Measurements from ENCODE around the gene ZNF335.
A peak's percentile ranks its signal among the peaks of the same experiment; 100 is the strongest.
"Not testable (repeated sequence)": the region's sequence is repeated elsewhere in the genome, so short reads cannot be mapped to it uniquely, and the experiment has no call there.

Gene ZNF335

DNA sequence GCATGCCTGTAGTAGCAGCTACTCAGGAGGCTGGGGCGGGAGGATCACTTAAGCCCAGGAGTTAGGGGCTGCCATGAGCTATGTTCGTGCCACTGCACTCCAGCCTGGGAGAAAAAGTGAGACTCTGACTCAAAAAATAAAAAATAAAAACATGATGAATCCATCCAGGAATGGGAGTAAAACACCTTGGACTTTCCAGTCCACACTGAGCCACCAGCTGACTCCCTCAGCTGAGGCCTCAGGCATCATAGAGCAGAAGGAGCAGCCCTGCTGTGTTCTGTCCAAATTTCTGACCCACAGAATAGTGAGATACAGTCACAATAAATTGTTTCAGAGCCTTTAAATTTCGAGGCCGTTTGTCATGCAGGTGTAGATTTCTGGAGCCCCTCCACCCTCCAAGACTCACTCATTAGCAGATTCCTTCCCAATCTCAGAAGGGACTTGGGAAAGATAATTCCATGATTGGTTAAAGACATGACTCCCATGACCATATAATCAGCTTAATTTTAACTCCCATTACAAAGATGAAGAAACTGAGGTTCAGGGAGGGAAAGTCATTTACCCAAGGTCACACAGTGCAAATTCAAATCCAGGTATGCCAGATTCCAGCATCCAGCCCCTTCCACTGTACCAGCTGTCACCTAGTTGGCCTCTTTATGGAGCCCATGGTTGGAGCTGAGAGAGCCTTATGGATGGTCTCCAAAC lies 27.7 kb upstream of the ZNF335 start:
- Mint-ChIP-seq H3K27ac (no peak overlapping the region), H3K27me3 (ENCODE audit: low read depth, poor library complexity) (peaks cover 28% of the 10 kb centered on the region), H3K4me1 (peaks cover 47% of the 10 kb centered on the region), H3K9me3 (no peaks in the 10 kb centered on the region), H3K4me3 (no peak overlapping the region), H3K36me3 (ENCODE audit: low read depth) (no peaks in the 10 kb centered on the region)
- TF ChIP-seq, protein P1, sequence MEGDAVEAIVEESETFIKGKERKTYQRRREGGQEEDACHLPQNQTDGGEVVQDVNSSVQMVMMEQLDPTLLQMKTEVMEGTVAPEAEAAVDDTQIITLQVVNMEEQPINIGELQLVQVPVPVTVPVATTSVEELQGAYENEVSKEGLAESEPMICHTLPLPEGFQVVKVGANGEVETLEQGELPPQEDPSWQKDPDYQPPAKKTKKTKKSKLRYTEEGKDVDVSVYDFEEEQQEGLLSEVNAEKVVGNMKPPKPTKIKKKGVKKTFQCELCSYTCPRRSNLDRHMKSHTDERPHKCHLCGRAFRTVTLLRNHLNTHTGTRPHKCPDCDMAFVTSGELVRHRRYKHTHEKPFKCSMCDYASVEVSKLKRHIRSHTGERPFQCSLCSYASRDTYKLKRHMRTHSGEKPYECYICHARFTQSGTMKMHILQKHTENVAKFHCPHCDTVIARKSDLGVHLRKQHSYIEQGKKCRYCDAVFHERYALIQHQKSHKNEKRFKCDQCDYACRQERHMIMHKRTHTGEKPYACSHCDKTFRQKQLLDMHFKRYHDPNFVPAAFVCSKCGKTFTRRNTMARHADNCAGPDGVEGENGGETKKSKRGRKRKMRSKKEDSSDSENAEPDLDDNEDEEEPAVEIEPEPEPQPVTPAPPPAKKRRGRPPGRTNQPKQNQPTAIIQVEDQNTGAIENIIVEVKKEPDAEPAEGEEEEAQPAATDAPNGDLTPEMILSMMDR (IDR thresholded peaks at IDR 0.05): no peak
- DNase-seq: no peak

DNA sequence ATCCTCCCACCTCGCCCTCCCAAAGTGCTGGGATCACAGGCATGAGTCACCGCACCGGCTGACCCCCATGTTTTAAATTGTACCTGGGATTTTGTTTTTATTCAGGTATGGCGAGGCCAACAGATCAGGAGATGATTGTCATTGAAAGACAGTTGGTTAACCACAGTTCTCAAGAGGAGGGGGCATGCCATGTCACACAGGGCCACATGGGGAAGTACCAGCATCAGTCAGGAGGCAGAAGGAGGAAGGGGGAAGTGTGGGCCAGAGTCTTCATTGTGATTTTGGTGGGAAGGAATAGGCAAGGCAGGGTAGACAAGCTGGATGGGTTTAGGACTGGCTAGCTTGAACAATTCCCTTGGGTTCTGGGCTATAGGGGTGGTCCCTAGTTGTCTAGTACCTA lies 26.8 kb upstream of the ZNF335 start:
- Mint-ChIP-seq H3K27ac (no peak overlapping the region), H3K9me3 (no peaks in the 10 kb centered on the region), H3K27me3 (ENCODE audit: low read depth, poor library complexity) (peaks cover 23% of the 10 kb centered on the region), H3K36me3 (ENCODE audit: low read depth) (no peaks in the 10 kb centered on the region), H3K4me1 (peaks cover 40% of the 10 kb centered on the region), H3K4me3 (no peak overlapping the region)
- TF ChIP-seq, protein P1 (IDR thresholded peaks at IDR 0.05): no peak
- DNase-seq: no peak

- peaks cover 42% of the 10 kb centered on the region for H3K4me1 Mint-ChIP-seq
- no peak overlapping the region for H3K4me3 Mint-ChIP-seq
- H3K27ac Mint-ChIP-seq: no peak overlapping the region
- H3K9me3 Mint-ChIP-seq: no peaks in the 10 kb centered on the region
- H3K27me3 Mint-ChIP-seq (ENCODE audit: low read depth, poor library complexity): peaks cover 23% of the 10 kb centered on the region
- H3K36me3 Mint-ChIP-seq (ENCODE audit: low read depth): no peaks in the 10 kb centered on the region
- DNase-seq: no peak
- TF ChIP-seq, protein P1 (IDR thresholded peaks at IDR 0.05): no peak
These were observed 26.3 kb upstream of the ZNF335 start for GRCh38 chr20:45998337-45998736.

DNA sequence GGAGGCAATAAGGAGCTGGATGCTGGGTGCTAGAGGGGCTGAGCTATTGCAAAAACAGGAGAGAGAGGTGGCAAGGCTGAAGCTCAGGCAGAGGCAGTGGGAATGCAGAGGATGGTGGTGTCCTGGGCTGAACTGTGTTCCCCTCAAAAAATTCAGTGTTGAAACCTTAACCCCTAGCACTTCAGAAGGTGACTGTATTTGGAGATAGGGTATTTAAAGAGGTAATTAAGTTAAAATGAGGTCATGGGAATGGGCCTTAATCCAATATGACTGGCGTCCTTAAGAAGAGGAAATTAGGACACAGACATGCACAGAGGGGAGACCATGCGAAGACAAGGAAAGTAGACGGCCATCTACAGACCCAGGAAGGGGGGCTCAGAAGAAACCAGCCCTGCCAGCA lies 25.2 kb upstream of the ZNF335 start:
- Mint-ChIP-seq H3K27ac (peak overlapping the region; percentile 28), H3K4me3 (no peak overlapping the region), H3K4me1 (peaks cover 38% of the 10 kb centered on the region), H3K27me3 (ENCODE audit: low read depth, poor library complexity) (peaks cover 23% of the 10 kb centered on the region), H3K9me3 (no peaks in the 10 kb centered on the region), H3K36me3 (ENCODE audit: low read depth) (no peaks in the 10 kb centered on the region)
- no peak for DNase-seq
- TF ChIP-seq, protein P1 (IDR thresholded peaks at IDR 0.05): no peak

- peaks cover 23% of the 10 kb centered on the region for H3K27me3 Mint-ChIP-seq (ENCODE audit: low read depth, poor library complexity)
These were observed 23.6 kb upstream of the ZNF335 start for GRCh38 chr20:45995495-45996097.

GRCh38 chr20:45994761-45995493 lies 22.9 kb upstream of the ZNF335 start:
- no peak overlapping the region for H3K4me3 Mint-ChIP-seq
- TF ChIP-seq, protein P1 (IDR thresholded peaks at IDR 0.05): no peak

More at GRCh38 chr20:45995495-45996097, 23.6 kb upstream of the ZNF335 start:
- H3K36me3 Mint-ChIP-seq (ENCODE audit: low read depth); H3K27ac Mint-ChIP-seq; H3K4me3 Mint-ChIP-seq; H3K9me3 Mint-ChIP-seq; DNase-seq: not testable (repeated sequence)
- peaks cover 32% of the 10 kb centered on the region for H3K4me1 Mint-ChIP-seq

More at GRCh38 chr20:45994761-45995493, 22.9 kb upstream of the ZNF335 start:
- no peak for DNase-seq
- Mint-ChIP-seq H3K36me3 (ENCODE audit: low read depth) (no peaks in the 10 kb centered on the region), H3K27ac (no peak overlapping the region), H3K27me3 (ENCODE audit: low read depth, poor library complexity) (peaks cover 23% of the 10 kb centered on the region), H3K4me1 (peaks cover 26% of the 10 kb centered on the region), H3K9me3 (no peaks in the 10 kb centered on the region)
